K562 (cell line): ENCODE measurements around the gene KCNQ5. TPM values are rescaled to one million over a fixed set of nuclear protein-coding genes. Genes with fewer than 3 reads are reported as not detected.

Experiments used
- ATAC-seq: fragments of 200-7000 bp; cut with Tn5 transposase; 3 replicates; pipeline ENCODE4 v1.9.1; 2020; ENCODE audit warnings: moderate library complexity
- BruUV-seq: library from RNA; stranded (reverse); fragments of 400-500 nt; replicated peaks from 2 replicates; lab custom pipeline; 2021; lab: Mats Ljungman, UMichigan
- CTCF ChIA-PET: fragments of 300-600 bp; formaldehyde crosslinking; extraction: SDS; loops from one replicate; lab custom pipeline; 2021; ENCODE audit warnings: low intra/inter-chr PET ratio; lab: Yijun Ruan, JAX
- POLR2A ChIA-PET: fragments of 300-600, 350-650 bp; sonication (Branson Sonifier 250); formaldehyde crosslinking; extraction: SDS; loops from one replicate; lab custom pipeline; 2021; ENCODE audit warnings: antibody characterized with exemption, inconsistent platforms; lab: Yijun Ruan, JAX
- DNase-seq, 4 experiments: peaks; one replicate each; pipeline versions ENCODE4 v3.0.0 to v3.0.0-alpha.2; 2011 to 2018; ENCODE audit warnings: low spot score in 3 of 4, mixed read lengths in 3 of 4; ENCODE audit errors: extremely low read depth in 1 of 4
- FAIRE-seq: peaks from 2 replicates; lab custom pipeline; 2011; peaks lifted over from hg19 to GRCh38; lab: Jason Lieb, UNC
- H2AFZ ChIP-seq: 2 replicates; pipeline ENCODE4 v1.6.0; 2011; ENCODE audit warnings: low read depth, low read length, control low read depth, inconsistent platforms
- H3K27ac ChIP-seq: fragments of 200-600 bp; 3 replicates; pipeline ENCODE4 v1.8.0; 2011; ENCODE audit warnings: low read depth, mild to moderate bottlenecking, control low read depth, inconsistent platforms, low read length, moderate library complexity, mixed read lengths; ENCODE audit errors: extremely low read depth
- H3K27me3 ChIP-seq, 2 experiments: fragments of 300-600 bp in 1 of 2; 2 replicates in 1 of 2; 3 replicates in 1 of 2; pipeline versions ENCODE4 v1.6.0 to v1.8.0; 2011; ENCODE audit warnings: inconsistent platforms in 2 of 2, low read length in 2 of 2, mild to moderate bottlenecking in 1 of 2, mixed read lengths in 1 of 2, moderate library complexity in 1 of 2; ENCODE audit not compliant: control insufficient read depth in 2 of 2, insufficient read depth in 2 of 2
- H3K36me3 ChIP-seq: fragments of 300-600 bp; 3 replicates; pipeline ENCODE4 v1.8.0; 2011; ENCODE audit warnings: mild to moderate bottlenecking, low read length, inconsistent platforms; ENCODE audit not compliant: control insufficient read depth, insufficient read depth
- H3K4me1 ChIP-seq, 2 experiments: fragments of 200-600 bp in 1 of 2; replicated peaks in 1 of 2; 2 replicates in 1 of 2; 3 replicates in 1 of 2; pipeline versions ENCODE4 v1.5.1 to v1.8.0; 2011; ENCODE audit warnings: inconsistent platforms in 2 of 2, low read length in 2 of 2, mild to moderate bottlenecking in 1 of 2, mixed read lengths in 1 of 2, moderate library complexity in 1 of 2; ENCODE audit not compliant: control insufficient read depth in 2 of 2, insufficient read depth in 2 of 2
- H3K4me2 ChIP-seq: 2 replicates; pipeline ENCODE4 v1.6.1; 2011; ENCODE audit warnings: low read length, control low read depth, inconsistent platforms, mixed read lengths; ENCODE audit not compliant: insufficient read depth
- H3K4me3 ChIP-seq: fragments of 200-600 bp; sonication (generic), shearing (Covaris generic); 2 replicates; pipeline ENCODE4 v1.5.1; 2016; ENCODE audit warnings: control low read depth, inconsistent platforms
- H3K79me2 ChIP-seq: fragments of 200-600 bp; 3 replicates; pipeline ENCODE4 v1.8.0; 2011; ENCODE audit warnings: low read length, inconsistent platforms; ENCODE audit not compliant: control insufficient read depth, insufficient read depth
- H3K9ac ChIP-seq, 2 experiments: 2 replicates each; pipeline versions ENCODE4 v1.6.0 to v1.6.1; 2011; ENCODE audit warnings: low read depth in 2 of 2, low read length in 2 of 2, control low read depth in 1 of 2, inconsistent platforms in 1 of 2, mild to moderate bottlenecking in 1 of 2, mixed read lengths in 1 of 2; ENCODE audit not compliant: insufficient read depth in 1 of 2
- H3K9me1 ChIP-seq: one replicate; pipeline ENCODE4 v1.6.0; 2011; ENCODE audit warnings: inconsistent platforms, mild to moderate bottlenecking, low read length, moderate library complexity; ENCODE audit not compliant: control insufficient read depth, insufficient read depth
- H3K9me3 ChIP-seq: replicated peaks from 2 replicates; pipeline ENCODE4 v1.5.1; 2011; ENCODE audit warnings: low read depth, low read length, inconsistent platforms; ENCODE audit not compliant: control insufficient read depth, insufficient read depth
- H4K20me1 ChIP-seq: replicated peaks from 2 replicates; pipeline ENCODE4 v1.6.1; 2011; ENCODE audit warnings: low read length, inconsistent platforms, mixed read lengths; ENCODE audit not compliant: control insufficient read depth, insufficient read depth
- ARID1B ChIP-seq: fragments of 450-650 bp; IDR thresholded peaks from 2 replicates; pipeline ENCODE4 v1.6.1; 2016; ENCODE audit warnings: antibody characterized with exemption, mild to moderate bottlenecking, inconsistent platforms
- CC2D1A ChIP-seq: fragments of 450-650 bp; IDR thresholded peaks from 2 replicates; pipeline ENCODE4 v1.6.1; 2017; ENCODE audit warnings: mild to moderate bottlenecking
- KLF16 ChIP-seq: IDR thresholded peaks from 2 replicates; pipeline ENCODE4 v1.6.1; 2016; ENCODE audit warnings: antibody characterized with exemption
- NCOR1 ChIP-seq: fragments of 450-650 bp; IDR thresholded peaks from 2 replicates; pipeline ENCODE4 v1.6.1; 2016; ENCODE audit warnings: mild to moderate bottlenecking, moderate library complexity
- SMC3 ChIP-seq: conservative IDR thresholded peaks from 2 replicates; pipeline ENCODE4 v1.6.1; 2011; ENCODE audit warnings: low read depth, low read length, improper control_type of control experiment; ENCODE audit not compliant: insufficient read depth
- SOX6 ChIP-seq: fragments of 450-650 bp; IDR thresholded peaks from 2 replicates; pipeline ENCODE4 v1.6.1; 2014; ENCODE audit warnings: mild to moderate bottlenecking
- YY1 ChIP-seq, 3 experiments: IDR thresholded peaks; 2 replicates each; pipeline ENCODE4 v1.6.1; 2011; ENCODE audit warnings: low read length in 2 of 3, mild to moderate bottlenecking in 2 of 3, moderate library complexity in 2 of 3, borderline replicate concordance in 1 of 3, control low read depth in 1 of 3, low read depth in 1 of 3; ENCODE audit not compliant: insufficient read depth in 3 of 3, insufficient replicate concordance in 2 of 3, control insufficient read depth in 1 of 3, insufficient read length in 1 of 3; ENCODE audit errors: extremely low read depth in 1 of 3
- WGBS: fragments of 100-300 bp; shearing (Covaris generic); methylation state at CpG from one replicate; pipeline ENCODE4 v1.1.6; 2016; ENCODE audit warnings: low coverage, mixed read lengths; ENCODE audit not compliant: insufficient coverage; ENCODE audit errors: missing lambda C conversion rate; 5-methylcytosine and 5-hydroxymethylcytosine counted together
- in situ Hi-C: fragments of 300-500 bp; cut with MboI; formaldehyde crosslinking; loops from 4 replicates; pipeline ENCODE4 v1.15.0; 2018; ENCODE audit warnings: inconsistent platforms, mixed read lengths
- intact Hi-C: fragments of 100-400 bp; cut with micrococcal nuclease; formaldehyde crosslinking; loops from 2 replicates; pipeline ENCODE4 v1.14.2; 2022
- polyA plus RNA-seq, 8 experiments: library from polyadenylated mRNA; depleted of rRNA in 4 of 8; stranded (reverse) in 5 of 8; unstranded in 3 of 8; fragments of >200 nt; fragmentation: Nextera tagmentation in 2 of 8; fragmentation: Illumina TruSeq in 1 of 8; extraction: Ambion mirVana in 2 of 8; extraction: Trizol in 1 of 8; gene quantifications; 2 replicates each; pipeline versions ENCODE4 v1.2.1 to v1.2.3, GENCODE V29; 2011 to 2014; ENCODE audit warnings: inconsistent platforms in 1 of 8, missing spikeins in 1 of 8
- total RNA-seq, 7 experiments: library from RNA; depleted of rRNA in 6 of 7; stranded (reverse); fragments of >200 nt in 6 of 7; fragmentation: Illumina TruSeq in 2 of 7; extraction: Trizol in 2 of 7; gene quantifications; 2 replicates each; pipeline versions ENCODE4 v1.2.1 to v1.2.3, GENCODE V29; 2011 to 2021; ENCODE audit warnings: low replicate concordance in 1 of 7

The KCNQ5 gene
- total and polyA plus RNA-seq, 9 of the 15 experiments (the other 6 are each of a cell fraction or from before 2014, with no cell fraction given): 0.31 to 5.9 (median 2.6) TPM

- TF ChIP-seq YY1 (IDR thresholded peaks at IDR 0.05; ENCODE audit: borderline replicate concordance in 1 of 3, control insufficient read depth in 1 of 3, extremely low read depth in 1 of 3, insufficient read depth in 3 of 3, insufficient read length in 1 of 3, insufficient replicate concordance in 2 of 3, low read depth in 1 of 3, low read length in 2 of 3) (peak in 1 of 3 experiments; percentile 42), SMC3 (peak; percentile 85), CC2D1A (peak; percentile 58)
- TF ChIP-seq, all 486 proteins: peak for 25
These were observed 508.0 kb downstream of the KCNQ5 start (continued) for GRCh38 chr6:73129653-73130443.

GRCh38 chr6:73131706-73132105 is 509.8 kb downstream of the KCNQ5 start:
- peak; percentile 44; the same call in 2 of the 3 replicates for ATAC-seq
- peaks cover 3% of the 10 kb centered on the region; the same call in 1 of the 3 replicates for H3K36me3 ChIP-seq
- H3K27ac ChIP-seq: no peak overlapping the region
- H3K4me1 ChIP-seq: no peaks in the 10 kb centered on the region; a peak in 1 of 5 replicates
- H3K79me2 ChIP-seq: no peaks in the 10 kb centered on the region
- no peaks in the 10 kb centered on the region for H3K27me3 ChIP-seq
- H3K9me1 ChIP-seq: no peaks in the 10 kb centered on the region
- H3K9me3 ChIP-seq: no peaks in the 10 kb centered on the region
- H3K9ac ChIP-seq: no peak overlapping the region
- TF ChIP-seq SOX6 (peak; percentile 25; the same call in 1 of the 2 replicates), ARID1B (peak; percentile 54), KLF16 (no peak), NCOR1 (0 out of 2 replicates have a peak, but pooled peaks have one; percentile 11)
- TF ChIP-seq, all 486 proteins: peak for 3
- DNase-seq (peak; percentile 8 to 33 (median 9)), FAIRE-seq (peak; percentile 54)
- no peak overlapping the region for H3K4me3 ChIP-seq
- no peaks in the 10 kb centered on the region for H4K20me1 ChIP-seq
- 6% methylated on average over 4 of the region's 4 CpGs for WGBS
- in situ Hi-C loops (loop anchor here (10.0 kb wide), 1 partner anchor 507 kb away; the partner anchor contains the start of gene KCNQ5), intact Hi-C loops (loop anchor here (2.0 to 10.0 kb wide), 3 partner anchors 49 to 719 kb away; no protein-coding TSS in a partner anchor)
- H2AFZ ChIP-seq: no peak overlapping the region
- CTCF ChIA-PET: no interaction called here
- POLR2A ChIA-PET: no interaction called here
- no peak overlapping the region for H3K4me2 ChIP-seq
- BruUV-seq: no TSS peak
